Fibroblast of lung (primary cell): ENCODE data around the gene CST11. TPM values are rescaled to one million over a fixed set of nuclear protein-coding genes. Genes with fewer than 3 reads are reported as not detected.

ENCODE experiments used
- DNase-seq, 2 donors: peaks; one replicate each; pipeline versions ENCODE4 v3.0.0 to v3.0.0-alpha.2; 2010; ENCODE audit warnings: low read depth in 2 of 2
- H2AFZ ChIP-seq: 2 replicates; pipeline ENCODE4 v1.5.1; 2012; ENCODE audit warnings: low read length, control low read depth, inconsistent platforms
- H3K27ac ChIP-seq: 2 replicates; pipeline ENCODE4 v1.5.1; 2011; ENCODE audit warnings: low read length, control low read depth; ENCODE audit not compliant: insufficient read depth
- H3K27me3 ChIP-seq: 2 replicates; pipeline ENCODE4 v1.5.1; 2011; ENCODE audit warnings: mild to moderate bottlenecking, low read length; ENCODE audit not compliant: control insufficient read depth, insufficient read depth
- H3K36me3 ChIP-seq: 2 replicates; pipeline ENCODE4 v1.5.1; 2011; ENCODE audit warnings: low read length; ENCODE audit not compliant: control insufficient read depth, insufficient read depth
- H3K4me1 ChIP-seq: 2 replicates; pipeline ENCODE4 v1.5.1; 2011; ENCODE audit warnings: low read length; ENCODE audit not compliant: control insufficient read depth, insufficient read depth; ENCODE audit errors: extremely low read depth
- H3K4me2 ChIP-seq: 2 replicates; pipeline ENCODE4 v1.5.1; 2011; ENCODE audit warnings: low read length, control low read depth; ENCODE audit not compliant: insufficient read depth; ENCODE audit errors: extremely low read depth
- H3K4me3 ChIP-seq, 4 experiments: fragments of 200-600 bp in 1 of 4; sonication (generic) in 1 of 4; replicated peaks in 1 of 4; 2 replicates each; pipeline ENCODE4 v1.5.1; 2011 to 2016; ENCODE audit warnings: low read length in 4 of 4, low read depth in 3 of 4, mild to moderate bottlenecking in 3 of 4, control low read depth in 2 of 4, inconsistent platforms in 1 of 4, mixed read lengths in 1 of 4; ENCODE audit not compliant: insufficient read depth in 1 of 4; ENCODE audit errors: control extremely low read depth in 1 of 4
- H3K79me2 ChIP-seq: 2 replicates; pipeline ENCODE4 v1.5.1; 2012; ENCODE audit warnings: mild to moderate bottlenecking, low read length, inconsistent platforms; ENCODE audit not compliant: control insufficient read depth, insufficient read depth
- H3K9ac ChIP-seq: 2 replicates; pipeline ENCODE4 v1.5.1; 2011; ENCODE audit warnings: mild to moderate bottlenecking, low read length, control low read depth; ENCODE audit not compliant: insufficient read depth
- H3K9me3 ChIP-seq: 2 replicates; pipeline ENCODE4 v1.5.1; 2012; ENCODE audit warnings: low read depth, low read length; ENCODE audit not compliant: control insufficient read depth, insufficient read depth
- H4K20me1 ChIP-seq: 2 replicates; pipeline ENCODE4 v1.5.1; 2011; ENCODE audit warnings: low read length; ENCODE audit not compliant: control insufficient read depth, insufficient read depth; ENCODE audit errors: extremely low read depth
- CTCF ChIP-seq, 2 donors: IDR thresholded peaks in 1 of 2; conservative IDR thresholded peaks in 1 of 2; 1 replicate in 1 of 2; 2 replicates in 1 of 2; pipeline ENCODE4 v1.5.1; 2011 to 2012; ENCODE audit warnings: low read length in 2 of 2, control low read depth in 1 of 2, inconsistent platforms in 1 of 2, low read depth in 1 of 2, mild to moderate bottlenecking in 1 of 2
- EZH2 ChIP-seq: IDR thresholded peaks from 2 replicates; pipeline ENCODE4 v1.5.1; 2012; ENCODE audit warnings: low read length, control low read depth, mild to moderate bottlenecking; ENCODE audit errors: missing control alignments
- polyA plus RNA-seq, 2 donors: library from polyadenylated mRNA; depleted of rRNA in 1 of 2; stranded (reverse) in 1 of 2; unstranded in 1 of 2; fragments of >200 nt; gene quantifications; 2 replicates each; pipeline ENCODE4 v1.2.1, GENCODE V29; 2011 to 2012; ENCODE audit warnings: missing spikeins in 1 of 2
- total RNA-seq: library from RNA; depleted of rRNA; stranded (reverse); fragments of >200 nt; gene quantifications from 2 replicates; pipeline ENCODE4 v1.2.1, GENCODE V29; 2014

The CST11 gene
- total and polyA plus RNA-seq, 2 donors (not counting 1 experiment from before 2014, with no cell fraction given) = not detected

DNA sequence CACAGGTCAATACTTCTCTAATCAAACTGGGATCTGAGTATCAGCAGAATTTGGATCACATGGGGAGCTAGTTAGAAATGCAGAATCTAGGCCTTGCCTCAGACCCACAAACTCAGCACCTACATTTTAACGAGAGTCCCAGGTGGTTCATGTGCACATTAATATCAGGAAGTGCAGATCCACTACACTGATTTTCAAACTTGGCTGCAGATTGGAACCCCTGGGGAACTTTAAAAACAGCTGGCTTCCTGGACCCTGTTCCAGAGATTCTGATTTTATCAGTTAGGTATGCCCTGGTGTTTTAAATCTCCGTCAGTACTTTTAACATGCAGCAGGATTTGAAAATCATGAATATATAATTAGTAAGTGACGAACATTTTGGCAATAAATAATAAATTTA, 36.3 kb upstream of the CST11 start:
- no peak overlapping the region for H2AFZ ChIP-seq
- TF ChIP-seq CTCF (conservative IDR thresholded peaks at IDR 0.05 in 1 of 2, IDR thresholded peaks at IDR 0.05 in 1 of 2; ENCODE audit: low read depth in 1 of 2, low read length in 2 of 2) (no peak), EZH2 (no peak)
- H3K27ac ChIP-seq = no peak overlapping the region
- no peaks in the 10 kb centered on the region for H3K27me3 ChIP-seq
- H3K9ac ChIP-seq = no peak overlapping the region
- no peaks in the 10 kb centered on the region for H3K36me3 ChIP-seq
- no peaks in the 10 kb centered on the region for H3K9me3 ChIP-seq
- no peak for DNase-seq
- H3K79me2 ChIP-seq = no peaks in the 10 kb centered on the region
- no peak overlapping the region for H3K4me2 ChIP-seq
- H3K4me1 ChIP-seq = no peaks in the 10 kb centered on the region
- H3K4me3 ChIP-seq = no peak overlapping the region
- no peaks in the 10 kb centered on the region for H4K20me1 ChIP-seq

DNA sequence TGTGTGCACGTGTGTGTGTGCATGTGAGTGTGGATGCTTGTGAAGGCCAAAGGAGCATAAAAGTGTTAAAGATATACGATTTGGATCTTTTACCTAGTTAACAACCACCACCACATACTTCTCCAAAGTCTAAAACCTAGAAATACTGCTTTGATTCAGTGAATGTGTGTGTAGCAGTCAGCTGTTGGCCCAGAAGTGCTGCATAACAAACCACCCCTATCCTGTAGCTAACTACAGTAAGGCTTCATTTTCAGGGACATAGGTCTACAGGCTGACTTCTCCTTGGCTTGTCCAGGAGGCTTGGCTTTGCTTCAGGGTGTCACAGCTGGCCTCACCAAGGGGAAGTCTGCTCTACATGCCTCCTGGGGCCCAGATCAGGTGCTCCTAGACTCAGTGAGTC, 35.8 kb upstream of the CST11 start:
- TF ChIP-seq EZH2 = no peak
- no peak for TF ChIP-seq CTCF (conservative IDR thresholded peaks at IDR 0.05 in 1 of 2, IDR thresholded peaks at IDR 0.05 in 1 of 2; ENCODE audit: low read depth in 1 of 2, low read length in 2 of 2)
- H3K9ac ChIP-seq = no peak overlapping the region
- no peak for DNase-seq
- H3K79me2 ChIP-seq = no peaks in the 10 kb centered on the region
- H3K27me3 ChIP-seq = no peaks in the 10 kb centered on the region
- H3K9me3 ChIP-seq = no peaks in the 10 kb centered on the region
- H3K36me3 ChIP-seq = no peaks in the 10 kb centered on the region
- no peak overlapping the region for H2AFZ ChIP-seq
- H4K20me1 ChIP-seq = no peaks in the 10 kb centered on the region
- H3K4me1 ChIP-seq = no peaks in the 10 kb centered on the region
- no peak overlapping the region for H3K4me2 ChIP-seq
- H3K4me3 ChIP-seq = no peak overlapping the region
- H3K27ac ChIP-seq = no peak overlapping the region

DNA sequence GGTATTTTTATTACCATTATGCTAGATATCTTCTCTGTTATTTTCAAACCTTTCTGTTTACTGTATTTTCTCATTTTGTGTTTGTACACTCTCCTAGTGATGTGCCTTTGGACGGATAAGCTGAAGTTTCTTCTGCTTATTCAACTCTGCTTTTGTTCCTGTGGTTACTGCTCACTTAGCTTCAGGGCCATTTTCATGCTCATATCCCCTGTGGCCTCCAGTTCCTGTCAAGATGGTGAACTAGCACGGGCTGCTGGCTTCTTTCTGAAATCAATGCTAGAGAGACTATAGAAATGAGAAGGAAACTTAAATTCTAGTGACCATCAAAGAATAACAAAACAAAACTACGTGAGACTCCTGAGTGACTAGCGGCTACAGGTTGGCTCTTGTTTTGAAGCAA, 31.4 kb upstream of the CST11 start:
- Histone ChIP-seq H4K20me1 (no peaks in the 10 kb centered on the region), H3K36me3 (no peaks in the 10 kb centered on the region), H3K27ac (no peak overlapping the region), H3K79me2 (no peaks in the 10 kb centered on the region), H3K4me1 (no peaks in the 10 kb centered on the region), H2AFZ (no peak overlapping the region), H3K9ac (no peak overlapping the region), H3K4me3 (no peak overlapping the region), H3K4me2 (no peak overlapping the region), H3K27me3 (no peaks in the 10 kb centered on the region), H3K9me3 (no peaks in the 10 kb centered on the region)
- DNase-seq = no peak
- no peak for TF ChIP-seq EZH2
- TF ChIP-seq CTCF (conservative IDR thresholded peaks at IDR 0.05 in 1 of 2, IDR thresholded peaks at IDR 0.05 in 1 of 2; ENCODE audit: low read depth in 1 of 2, low read length in 2 of 2) = no peak
